Muscle of back (tissue), 11 donors: ENCODE results near the gene RAD50. TPM values are rescaled to one million over a fixed set of nuclear protein-coding genes. Genes with fewer than 3 reads are reported as not detected.
"Not testable (repeated sequence)": the region's sequence is repeated elsewhere in the genome, so short reads cannot be mapped to it uniquely, and the experiment has no call there.

Experiments used
- DNase-seq, 3 donors: peaks; one replicate each; pipeline versions ENCODE4 v3.0.0 to v3.0.0-alpha.2; 2013
- polyA plus RNA-seq, 10 donors: library from polyadenylated mRNA; unstranded; fragments of 120-200 nt; gene quantifications; one replicate each; pipeline ENCODE4 v1.2.1, GENCODE V29; 2013; ENCODE audit not compliant: insufficient read length in 10 of 10

The RAD50 gene
- polyA plus RNA-seq, 10 donors = 19.5 to 28.8 (median 24.3) TPM

DNA sequence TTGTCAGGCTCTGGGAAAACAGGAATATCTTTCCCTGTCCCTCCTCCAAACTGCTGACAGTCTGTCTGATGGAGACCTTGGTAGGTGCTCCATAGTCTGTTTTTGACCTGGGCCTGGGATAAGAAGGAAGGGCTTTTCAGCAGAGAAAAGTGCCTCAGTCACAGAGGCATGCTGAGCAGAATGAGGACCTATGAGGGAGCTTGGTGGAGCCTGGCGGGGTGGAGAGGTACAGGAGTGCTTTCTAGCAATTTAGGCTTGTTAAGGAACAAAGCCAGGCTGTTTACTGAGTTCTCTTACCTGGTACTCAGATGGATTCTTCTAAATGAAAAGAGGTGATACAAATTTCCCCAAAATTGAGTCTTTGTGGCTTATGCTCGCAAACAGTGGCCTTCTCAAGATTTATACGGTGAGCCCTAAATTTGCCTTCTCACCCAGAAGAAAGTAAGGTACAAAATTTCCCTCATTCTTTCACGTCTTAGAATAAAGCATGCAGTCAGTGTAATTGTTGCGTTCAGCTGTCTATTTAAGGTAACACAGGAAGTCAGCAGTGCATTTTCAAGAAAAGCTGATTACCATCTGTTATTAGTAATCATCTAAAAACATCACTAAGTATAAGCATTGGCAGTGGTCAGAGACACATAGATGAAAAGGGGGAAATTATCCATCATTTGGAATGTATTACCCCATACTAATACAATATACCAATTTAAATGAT is 72.6 kb downstream of the RAD50 start:
- DNase-seq = no peak

DNA sequence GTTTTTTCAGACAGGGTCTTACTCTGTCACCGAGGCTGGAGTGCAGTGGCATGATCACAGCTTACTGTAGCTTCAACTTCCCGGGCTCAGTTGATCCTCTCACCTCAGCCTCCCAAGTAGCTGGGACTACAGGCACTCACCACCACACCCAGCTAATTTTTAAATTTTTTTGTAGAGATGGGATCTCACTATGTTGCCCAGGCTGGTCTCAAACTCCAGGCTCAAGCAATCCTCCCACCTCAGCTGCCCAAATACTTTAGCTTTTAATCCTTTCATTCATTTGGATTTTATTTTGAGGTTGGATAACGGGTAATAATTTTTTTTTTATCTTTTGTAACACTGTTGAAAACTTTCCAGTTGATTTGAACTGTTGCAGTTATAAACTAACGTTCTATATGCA is 76.8 kb downstream of the RAD50 start:
- DNase-seq = not testable (repeated sequence)

DNA sequence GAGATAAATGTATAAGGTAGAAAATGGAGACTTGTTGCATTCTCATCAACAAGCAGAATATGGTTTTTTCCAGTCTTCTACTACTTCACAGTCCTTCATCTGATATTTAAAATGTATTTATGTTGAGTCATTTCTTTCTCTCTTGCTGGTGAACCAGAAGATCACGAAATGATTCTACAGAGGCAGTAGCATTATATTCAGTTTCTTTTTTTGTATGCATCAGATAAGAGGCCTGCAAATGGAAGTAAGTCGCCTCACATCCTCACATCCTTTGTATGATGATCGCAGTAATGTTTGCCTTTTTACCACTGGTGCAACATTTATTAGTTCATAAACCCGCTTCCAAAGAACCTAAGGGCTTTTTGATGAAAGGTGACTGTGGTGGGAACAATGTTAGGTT is 79.1 kb downstream of the RAD50 start:
- DNase-seq = no peak

DNA sequence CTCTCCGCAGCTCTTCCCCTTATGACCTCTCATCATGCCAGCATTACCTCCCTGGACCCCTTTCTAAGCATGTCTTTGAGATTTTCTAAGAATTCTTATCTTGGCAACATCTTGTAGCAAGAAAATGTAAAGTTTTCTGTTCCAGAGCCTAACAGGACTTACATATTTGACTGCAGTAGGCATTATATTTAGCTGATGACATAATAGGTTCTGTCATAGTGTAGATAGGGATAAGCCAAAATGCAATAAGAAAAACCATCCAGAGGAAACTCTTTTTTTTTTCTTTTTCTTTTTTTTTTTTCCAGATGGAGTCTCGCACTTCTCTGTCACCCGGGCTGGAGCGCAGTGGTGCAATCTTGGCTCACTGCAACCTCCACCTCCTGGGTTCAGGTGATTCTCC is 80.5 kb downstream of the RAD50 start:
- DNase-seq = no peak

DNA sequence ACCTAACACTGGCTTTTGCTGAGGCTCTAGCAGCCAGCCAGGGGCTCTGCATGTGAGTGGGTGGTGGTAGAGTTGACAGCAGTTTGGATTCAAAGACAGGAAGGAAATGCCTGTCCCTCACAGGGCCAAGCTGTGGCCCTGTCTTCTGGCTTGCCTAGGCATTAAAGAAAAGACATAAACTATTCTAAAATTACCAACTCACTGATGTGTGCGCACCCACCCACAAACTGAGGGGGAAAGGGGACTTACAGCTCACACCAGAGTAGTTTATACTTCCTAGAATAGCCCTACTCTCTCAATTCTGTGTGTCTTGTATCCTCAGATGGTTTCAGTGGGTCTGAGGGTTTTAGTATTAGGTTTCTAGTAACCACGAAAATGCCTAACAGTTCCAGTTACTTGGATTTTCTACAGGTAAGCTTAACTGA is 82.9 kb downstream of the RAD50 start:
- DNase-seq = no peak

DNA sequence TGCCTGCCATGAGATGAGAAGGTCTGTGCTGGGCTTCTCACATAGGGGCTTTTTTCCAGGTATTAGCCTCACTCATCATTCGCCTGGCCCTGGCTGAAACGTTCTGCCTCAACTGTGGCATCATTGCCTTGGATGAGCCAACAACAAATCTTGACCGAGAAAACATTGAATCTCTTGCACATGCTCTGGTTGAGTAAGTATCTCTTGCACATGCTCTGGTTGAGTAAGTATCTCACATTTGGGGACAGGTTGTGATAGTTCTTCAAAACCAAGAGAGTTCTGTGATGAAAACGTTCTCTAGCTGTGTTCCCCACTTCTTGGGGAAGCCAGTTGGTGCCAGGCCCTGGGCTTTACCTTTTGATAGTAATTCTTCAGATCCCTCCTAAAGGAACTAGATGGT is 83.8 kb downstream of the RAD50 start:
- no peak for DNase-seq

DNA sequence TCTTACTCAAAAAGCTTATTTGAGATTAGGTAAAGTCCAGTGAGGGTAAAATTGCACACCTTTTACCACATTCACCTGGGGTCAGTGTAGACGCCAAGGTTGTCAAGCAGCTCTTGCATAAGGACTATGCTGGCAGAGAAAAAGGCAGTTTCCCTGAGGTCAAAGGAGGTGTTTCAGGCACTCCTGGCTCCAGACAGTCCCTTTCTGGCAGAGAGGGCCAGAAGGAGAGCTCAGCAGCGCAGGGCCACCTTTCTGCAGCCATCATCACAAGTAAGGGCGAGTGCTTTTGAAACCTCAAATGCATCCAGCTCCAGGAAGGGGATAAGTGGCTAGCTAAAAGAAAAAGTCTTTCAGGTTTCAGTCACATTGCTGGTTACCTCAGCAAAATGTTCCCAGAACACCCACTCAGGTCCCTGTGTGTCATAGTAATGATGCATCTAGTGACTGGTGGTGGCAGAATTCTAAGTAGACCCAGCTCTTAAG is 84.5 kb downstream of the RAD50 start:
- DNase-seq = no peak

DNA sequence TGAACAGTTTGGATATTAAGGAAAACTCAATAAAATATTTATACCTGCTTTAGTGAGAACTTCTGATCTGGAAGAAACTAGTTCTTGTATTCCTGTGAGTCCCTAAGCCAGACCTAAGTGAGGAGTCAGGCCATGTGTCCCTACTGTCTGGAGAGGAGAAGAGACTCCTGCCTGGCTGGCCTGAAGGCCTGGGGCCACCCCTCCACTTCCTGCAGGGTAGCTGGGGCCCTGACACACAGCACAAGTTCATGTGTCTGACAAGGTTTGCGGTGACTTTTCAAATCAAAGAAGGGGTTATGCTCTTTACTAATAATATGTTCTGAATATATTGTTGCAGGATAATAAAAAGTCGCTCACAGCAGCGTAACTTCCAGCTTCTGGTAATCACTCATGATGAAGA is 85.1 kb downstream of the RAD50 start:
- DNase-seq = no peak

DNA sequence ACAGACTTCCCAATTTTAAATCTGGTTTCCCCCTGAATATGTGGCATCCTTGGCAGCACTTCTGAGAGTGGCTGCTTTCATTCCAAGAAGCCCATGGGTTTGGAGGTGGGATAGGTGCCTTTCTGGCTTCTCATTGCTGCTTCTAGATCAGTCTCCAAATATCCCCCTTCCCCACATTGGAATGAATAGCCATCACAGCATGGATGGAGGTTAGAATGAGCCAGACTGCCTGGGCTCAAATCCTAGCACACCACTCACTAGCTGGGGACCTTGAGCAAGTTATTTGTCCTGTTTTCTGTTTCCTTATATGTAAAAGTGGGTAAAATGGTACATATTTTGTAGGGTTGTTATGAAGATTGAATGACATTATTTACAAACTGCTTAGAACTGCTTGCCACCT is 87.4 kb downstream of the RAD50 start:
- DNase-seq = no peak

DNA sequence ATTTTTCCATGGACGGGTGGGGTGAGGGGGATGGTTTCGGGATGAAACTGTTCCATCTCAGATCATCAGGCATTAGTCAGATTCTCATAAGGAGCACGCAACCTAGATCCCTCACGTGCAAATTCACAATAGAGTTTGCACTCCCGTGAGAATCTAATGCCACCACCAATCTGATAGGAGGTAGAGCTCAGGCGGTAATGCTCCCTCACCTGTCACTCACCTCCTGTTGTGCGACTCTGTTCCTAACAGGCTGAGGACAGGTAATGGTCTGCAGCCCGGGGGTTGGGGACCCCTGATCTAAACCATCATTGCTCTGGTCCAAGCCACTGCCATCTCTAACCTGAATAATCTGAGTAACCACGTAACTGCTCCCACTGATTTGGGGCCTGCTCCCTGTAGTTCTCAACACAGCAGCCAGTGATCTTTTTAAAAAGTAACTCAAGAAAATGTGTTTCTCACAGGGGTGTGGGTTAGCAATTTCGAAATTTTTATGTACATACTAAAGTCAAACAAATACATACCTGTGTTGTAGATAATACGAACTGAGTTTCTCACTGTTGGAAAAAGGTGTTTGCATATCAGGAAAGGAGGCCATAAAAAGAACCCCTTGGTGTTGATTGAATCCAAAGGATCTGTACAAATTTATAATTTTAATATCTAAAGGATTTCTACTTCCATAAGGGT is 89.9 kb downstream of the RAD50 start:
- no peak for DNase-seq

DNA sequence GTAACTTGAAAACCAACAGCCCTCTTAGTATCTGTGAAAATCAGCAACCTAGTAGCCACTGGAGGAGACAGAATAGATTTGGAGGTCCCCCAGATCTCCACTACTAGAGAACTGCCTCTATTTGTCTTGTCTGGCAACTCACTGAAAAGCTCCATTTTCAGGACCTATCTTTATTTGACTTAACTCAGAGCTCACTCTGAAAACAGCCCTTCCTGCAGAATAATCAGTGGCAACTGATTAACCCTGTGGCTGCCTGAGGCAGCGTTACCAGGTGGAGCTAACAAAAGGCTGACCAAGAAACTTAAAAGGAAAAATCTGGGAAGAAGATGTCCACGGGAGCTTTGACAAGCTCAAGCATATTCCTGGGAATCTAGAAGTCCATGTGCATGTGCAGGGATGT is 90.7 kb downstream of the RAD50 start:
- DNase-seq = no peak

DNA sequence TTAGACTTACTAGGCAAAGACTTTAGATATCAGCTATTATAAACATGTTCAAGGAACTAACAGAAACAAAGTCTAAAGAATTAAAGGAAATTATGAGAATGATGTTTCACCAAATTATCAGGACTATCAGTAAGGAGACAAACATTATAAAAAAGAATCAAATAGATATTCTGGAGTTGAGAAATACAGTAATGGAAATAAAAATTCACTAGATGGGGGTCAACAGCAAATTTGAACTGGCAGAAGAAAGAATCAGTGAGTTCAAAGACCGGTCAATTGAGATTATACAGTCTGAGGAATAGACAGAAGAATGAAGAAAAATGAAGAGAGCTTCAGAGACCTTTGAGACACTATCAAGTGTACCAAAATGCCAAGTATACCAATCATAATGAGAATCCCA is 91.6 kb downstream of the RAD50 start:
- DNase-seq = no peak

DNA sequence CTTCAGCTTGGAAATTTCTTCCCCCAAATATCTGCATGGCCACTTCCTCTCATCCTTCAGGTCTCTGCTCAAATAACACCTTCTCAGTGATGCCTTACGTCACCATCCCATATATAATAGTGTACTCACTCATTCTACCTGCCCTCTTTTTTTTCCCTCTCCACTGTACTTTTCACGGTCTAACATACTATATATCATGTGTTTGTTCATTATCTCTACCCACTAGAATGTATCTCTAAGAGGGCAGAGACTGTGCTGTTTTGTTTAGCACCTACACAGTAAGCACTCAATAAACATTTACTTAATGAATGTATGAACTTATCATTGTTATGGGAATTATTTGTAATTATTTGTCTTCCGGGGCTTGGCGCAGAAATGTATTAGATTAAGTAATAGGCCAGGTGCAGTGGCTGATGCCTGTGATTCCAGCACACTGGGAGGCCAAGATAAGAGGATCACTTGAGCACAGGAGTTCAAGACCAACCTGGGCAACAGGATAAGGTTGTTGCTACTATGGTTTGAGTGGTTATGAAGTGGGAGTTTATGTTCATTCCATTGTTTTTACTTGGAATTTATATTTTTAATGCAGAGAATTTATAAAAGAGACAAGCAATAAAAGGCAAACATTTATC is 95.2 kb downstream of the RAD50 start:
- DNase-seq = no peak

DNA sequence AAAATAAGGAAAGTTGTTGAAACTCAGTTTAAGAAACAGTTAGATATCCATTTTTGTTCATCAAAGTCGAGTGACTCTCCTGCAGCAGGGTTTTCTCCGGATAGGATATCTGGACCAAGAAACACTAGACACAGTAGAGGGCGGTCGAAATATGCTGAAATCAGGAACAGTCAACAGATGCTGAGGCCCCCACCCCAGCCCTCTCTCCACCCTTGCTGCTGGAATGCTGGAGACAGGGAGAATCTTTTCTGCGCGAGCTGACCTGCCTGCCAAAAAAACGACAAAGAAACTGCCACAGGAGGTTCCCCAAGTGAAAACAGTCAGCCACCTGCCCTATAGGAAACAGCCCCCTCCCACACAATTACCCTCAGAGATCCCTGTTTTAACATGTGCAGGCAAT is 96.9 kb downstream of the RAD50 start:
- peak in 2 of 3 donors; percentile 2 to 44 for DNase-seq

DNA sequence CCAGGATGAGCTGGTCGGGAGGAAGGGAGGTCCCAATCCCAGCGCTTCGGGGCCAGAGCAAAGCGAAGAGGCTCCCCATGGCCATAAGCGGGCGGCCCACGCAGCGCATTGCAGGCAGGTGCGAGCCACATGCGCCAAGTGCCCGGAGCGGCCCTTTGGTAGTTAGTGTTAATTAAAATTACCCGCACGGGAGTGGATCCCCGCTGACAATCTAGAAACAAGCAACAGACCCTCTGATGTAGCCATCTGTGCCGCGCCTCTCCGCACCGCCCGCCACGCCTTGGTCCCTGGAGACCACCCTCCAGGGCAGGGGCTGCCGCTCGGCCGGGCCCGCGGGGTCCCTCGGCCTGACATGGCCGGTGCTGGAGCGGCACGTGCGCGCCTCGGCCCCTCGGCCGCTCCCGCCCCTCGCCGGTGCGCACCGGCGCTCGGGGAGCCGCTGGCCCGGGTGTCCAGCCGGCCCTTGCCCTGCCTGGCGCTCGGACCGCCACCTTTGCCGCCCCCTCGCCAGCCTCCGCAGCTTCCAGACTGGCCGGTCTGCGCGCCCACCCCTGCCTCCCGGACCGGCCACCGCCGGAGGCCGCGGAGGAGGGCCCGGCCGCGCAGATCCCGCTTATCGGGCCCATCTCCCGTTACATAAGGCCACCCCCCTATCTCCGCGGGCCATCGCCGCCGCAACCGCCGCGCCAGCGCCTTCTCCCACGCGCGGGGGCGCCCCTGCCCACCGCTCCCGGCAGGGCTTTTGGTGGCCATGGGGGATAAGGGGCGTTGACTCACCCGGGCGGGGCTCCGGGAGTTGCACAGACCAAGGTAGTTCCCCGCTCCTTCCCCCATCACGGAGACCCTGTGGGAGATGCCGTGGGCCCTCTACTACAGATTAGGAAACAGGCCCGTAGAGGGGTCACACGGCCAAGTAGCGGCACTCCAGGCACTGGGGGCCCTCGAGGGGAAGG is 99.3 kb downstream of the RAD50 start:
- peak in 2 of 3 donors; percentile 7 to 53 for DNase-seq

DNA sequence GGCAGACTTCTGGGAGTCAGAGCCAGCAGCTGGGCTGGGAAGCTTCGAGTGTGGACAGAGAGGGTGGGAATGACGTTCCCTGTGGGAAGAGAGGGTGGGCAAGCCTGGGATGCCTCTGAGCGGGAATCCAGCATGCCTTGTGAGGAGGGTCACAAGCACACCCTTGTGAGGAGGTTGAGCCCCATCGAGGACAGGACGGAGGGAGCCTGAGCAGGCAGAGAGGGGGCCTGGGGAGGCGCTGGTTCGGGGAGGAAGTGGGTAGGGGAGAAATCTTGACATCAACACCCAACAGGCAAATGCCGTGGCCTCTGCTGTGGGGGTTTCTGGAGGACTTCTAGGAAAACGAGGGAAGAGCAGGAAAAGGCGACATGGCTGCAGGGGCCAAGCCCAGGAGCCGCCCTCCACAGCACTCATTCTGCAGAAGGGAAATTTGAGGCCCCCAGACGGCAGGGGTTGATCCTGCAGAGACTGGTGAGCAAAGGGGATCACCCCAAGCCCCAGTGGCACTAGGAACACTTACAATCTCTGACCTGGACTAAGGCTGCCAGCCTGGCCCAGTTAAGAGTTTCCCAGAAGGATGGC is 100.1 kb downstream of the RAD50 start:
- no peak for DNase-seq

DNA sequence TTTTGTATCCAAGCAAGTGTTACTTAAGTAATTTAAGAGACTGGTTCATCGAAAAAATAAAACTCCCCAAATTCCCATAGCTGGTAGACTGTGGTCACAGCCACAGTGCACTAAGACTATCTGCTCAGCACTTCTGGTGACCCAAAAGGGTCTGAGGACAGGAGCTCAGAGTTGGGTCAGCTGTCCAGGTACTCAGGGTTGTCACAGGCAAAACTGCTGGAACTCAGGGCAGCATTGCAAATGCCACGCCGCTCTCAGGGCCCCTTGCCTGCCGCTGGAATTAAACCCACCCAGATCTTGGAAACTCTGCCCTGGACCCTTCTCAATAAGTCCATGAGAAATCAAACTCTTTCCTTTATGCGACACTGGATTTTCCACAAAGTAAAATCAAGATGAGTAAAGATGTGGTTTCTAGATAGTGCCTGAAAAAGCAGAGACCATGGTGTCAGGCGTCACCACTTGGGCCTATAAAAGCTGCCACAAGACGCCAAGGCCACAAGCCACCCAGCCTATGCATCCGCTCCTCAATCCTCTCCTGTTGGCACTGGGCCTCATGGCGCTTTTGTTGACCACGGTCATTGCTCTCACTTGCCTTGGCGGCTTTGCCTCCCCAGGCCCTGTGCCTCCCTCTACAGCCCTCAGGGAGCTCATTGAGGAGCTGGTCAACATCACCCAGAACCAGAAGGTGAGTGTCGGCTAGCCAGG is 101.1 kb downstream of the RAD50 start, which contains the start of gene IL13:
Gene IL13, plus strand, starts transcription at position 498 of the 705 bp plus-strand sequence. Its CDS starts 14 bp downstream, at position 512.
- DNase-seq = no peak

DNA sequence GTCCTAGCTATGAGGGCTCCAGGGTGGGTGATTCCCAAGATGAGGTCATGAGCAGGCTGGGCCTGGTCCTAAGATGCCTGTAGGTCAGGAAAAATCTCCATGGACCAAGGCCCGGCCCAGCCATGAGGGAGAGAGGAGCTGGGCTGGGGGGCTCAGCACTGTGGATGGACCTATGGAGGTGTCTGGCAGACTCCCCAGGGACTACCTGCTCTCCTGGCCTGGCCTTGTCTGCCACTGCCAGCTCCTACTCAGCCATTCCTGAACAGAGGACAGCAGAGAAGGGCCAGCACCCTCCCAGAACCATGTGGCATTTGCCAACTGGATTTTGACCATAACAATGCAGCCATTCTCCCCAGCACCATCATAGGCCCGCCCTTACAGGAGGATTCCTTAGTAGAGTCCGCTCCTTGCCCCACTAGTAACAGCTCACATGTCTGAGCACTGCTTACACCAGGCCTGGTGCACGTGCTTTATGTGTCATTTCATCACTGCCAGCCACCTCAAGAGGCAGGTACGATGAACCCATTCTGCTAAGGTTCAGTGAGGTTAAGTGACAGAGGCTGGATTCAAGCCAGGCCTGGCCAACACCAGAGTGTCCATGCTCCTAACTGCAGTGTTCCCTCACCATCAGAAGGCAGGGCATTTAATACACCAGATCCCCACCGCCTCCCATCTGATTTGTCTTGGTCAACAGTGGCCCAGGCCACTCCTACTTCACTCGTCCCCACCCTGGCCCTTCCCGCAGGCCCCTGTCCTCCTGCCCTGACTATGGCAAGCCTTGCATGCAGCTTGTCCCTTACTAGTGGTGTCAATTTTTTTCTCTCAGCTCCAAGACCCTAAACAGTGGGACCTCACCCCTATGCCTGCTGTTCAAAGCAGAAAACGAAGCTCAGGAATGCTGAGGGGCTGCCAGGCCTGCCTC is 101.9 kb downstream of the RAD50 start:
- DNase-seq = no peak
